ENCODE measurements around the gene ERGIC2. TPM values are rescaled to one million over a fixed set of nuclear protein-coding genes. Genes with fewer than 3 reads are reported as not detected.
"Not testable (repeated sequence)": the region's sequence is repeated elsewhere in the genome, so short reads cannot be mapped to it uniquely, and the experiment has no call there.

ERGIC2 gene
- total RNA-seq, 1 donor = 50.3 TPM

GRCh38 chr12:29402437-29402836 is 21.5 kb upstream of the ERGIC2 start:
- Histone ChIP-seq H2AFZ (ENCODE audit: low read length) (no peak overlapping the region), H3K9me3 (ENCODE audit: low read depth, low read length) (no peaks in the 10 kb centered on the region), H3K4me1 (ENCODE audit: insufficient read depth, low read length) (no peaks in the 10 kb centered on the region), H3K4me2 (ENCODE audit: insufficient read depth, low read length) (no peak overlapping the region), H3K79me2 (ENCODE audit: insufficient read depth, low read length) (no peaks in the 10 kb centered on the region), H3K36me3 (ENCODE audit: insufficient read depth, low read length) (no peaks in the 10 kb centered on the region), H3K27me3 (ENCODE audit: insufficient read depth, low read length) (peaks cover 6% of the 10 kb centered on the region), H4K20me1 (ENCODE audit: insufficient read depth, low read length) (no peaks in the 10 kb centered on the region), H3K4me3 (ENCODE audit: insufficient read depth, low read length) (no peak overlapping the region), H3K27ac (ENCODE audit: low read depth, low read length) (no peak overlapping the region)
- TF ChIP-seq CTCF (IDR thresholded peaks at IDR 0.05; ENCODE audit: extremely low read depth, low read depth, low read length) = no peak
- DNase-seq (ENCODE audit: insufficient read length, low spot score, missing footprints) = no peak

- Histone ChIP-seq H2AFZ (ENCODE audit: low read length) (no peak overlapping the region), H3K79me2 (ENCODE audit: insufficient read depth, low read length) (no peaks in the 10 kb centered on the region), H3K27me3 (ENCODE audit: insufficient read depth, low read length) (peaks cover 6% of the 10 kb centered on the region), H4K20me1 (ENCODE audit: insufficient read depth, low read length) (no peaks in the 10 kb centered on the region), H3K27ac (ENCODE audit: low read depth, low read length) (no peak overlapping the region), H3K36me3 (ENCODE audit: insufficient read depth, low read length) (no peaks in the 10 kb centered on the region), H3K4me3 (ENCODE audit: insufficient read depth, low read length) (no peak overlapping the region), H3K9me3 (ENCODE audit: low read depth, low read length) (no peaks in the 10 kb centered on the region), H3K4me2 (ENCODE audit: insufficient read depth, low read length) (no peak overlapping the region), H3K4me1 (ENCODE audit: insufficient read depth, low read length) (no peaks in the 10 kb centered on the region)
- DNase-seq (ENCODE audit: insufficient read length, low spot score, missing footprints) = no peak
- no peak for TF ChIP-seq CTCF (IDR thresholded peaks at IDR 0.05; ENCODE audit: extremely low read depth, low read depth, low read length)
These were observed 17.5 kb upstream of the ERGIC2 start for GRCh38 chr12:29398495-29398894.

DNA sequence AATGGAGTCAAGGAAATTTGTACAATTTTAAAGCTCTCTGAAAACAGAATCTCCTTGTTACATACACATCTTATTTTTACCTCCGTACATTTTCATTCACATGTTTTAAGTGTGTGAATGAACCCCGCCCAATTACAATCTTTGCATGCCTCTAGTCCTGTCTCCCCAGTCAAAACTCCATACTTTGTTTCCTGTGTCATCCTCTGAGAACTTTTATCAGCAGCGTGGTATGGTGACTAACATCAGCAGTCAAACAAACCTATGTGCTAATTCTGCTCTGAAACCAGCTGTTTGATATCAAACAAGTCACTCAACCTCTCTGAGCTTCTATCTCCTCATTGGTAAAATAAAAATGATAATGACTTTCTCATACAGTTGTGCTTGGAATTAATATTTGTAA is 15.8 kb upstream of the ERGIC2 start:
- Histone ChIP-seq H3K4me3 (ENCODE audit: insufficient read depth, low read length) (no peak overlapping the region), H2AFZ (ENCODE audit: low read length) (no peak overlapping the region), H3K9me3 (ENCODE audit: low read depth, low read length) (no peaks in the 10 kb centered on the region), H3K4me2 (ENCODE audit: insufficient read depth, low read length) (no peak overlapping the region), H3K27me3 (ENCODE audit: insufficient read depth, low read length) (peaks cover 2% of the 10 kb centered on the region), H4K20me1 (ENCODE audit: insufficient read depth, low read length) (no peaks in the 10 kb centered on the region), H3K27ac (ENCODE audit: low read depth, low read length) (no peak overlapping the region), H3K4me1 (ENCODE audit: insufficient read depth, low read length) (no peaks in the 10 kb centered on the region), H3K36me3 (ENCODE audit: insufficient read depth, low read length) (no peaks in the 10 kb centered on the region), H3K79me2 (ENCODE audit: insufficient read depth, low read length) (no peaks in the 10 kb centered on the region)
- DNase-seq (ENCODE audit: insufficient read length, low spot score, missing footprints) = no peak
- TF ChIP-seq CTCF (IDR thresholded peaks at IDR 0.05; ENCODE audit: extremely low read depth, low read depth, low read length) = no peak

DNA sequence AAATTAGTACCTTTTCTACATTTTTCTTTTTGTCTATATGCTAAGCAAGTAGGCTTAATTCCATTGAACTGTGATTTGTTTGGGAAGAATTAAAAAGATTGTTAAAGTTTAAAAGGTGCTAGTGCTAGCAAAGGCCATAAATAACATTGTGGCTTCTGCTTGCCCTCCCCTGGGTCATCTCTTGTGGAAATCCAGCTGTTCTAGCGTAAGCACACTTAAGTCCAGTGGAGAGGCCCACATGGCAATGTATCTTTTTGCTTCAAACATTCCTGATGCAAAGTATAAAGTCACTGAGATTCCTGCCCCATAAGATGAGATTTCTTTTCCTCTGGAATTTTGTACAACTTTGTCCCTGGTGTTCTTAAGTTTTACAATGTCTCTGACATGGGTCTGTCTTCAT is 14.4 kb upstream of the ERGIC2 start:
- Histone ChIP-seq H2AFZ (ENCODE audit: low read length) (no peak overlapping the region), H3K4me2 (ENCODE audit: insufficient read depth, low read length) (no peak overlapping the region), H3K27ac (ENCODE audit: low read depth, low read length) (no peak overlapping the region), H3K36me3 (ENCODE audit: insufficient read depth, low read length) (no peaks in the 10 kb centered on the region), H3K4me1 (ENCODE audit: insufficient read depth, low read length) (no peaks in the 10 kb centered on the region), H3K4me3 (ENCODE audit: insufficient read depth, low read length) (no peak overlapping the region), H3K9me3 (ENCODE audit: low read depth, low read length) (no peaks in the 10 kb centered on the region), H3K79me2 (ENCODE audit: insufficient read depth, low read length) (no peaks in the 10 kb centered on the region), H4K20me1 (ENCODE audit: insufficient read depth, low read length) (no peaks in the 10 kb centered on the region), H3K27me3 (ENCODE audit: insufficient read depth, low read length) (no peaks in the 10 kb centered on the region)
- TF ChIP-seq CTCF (IDR thresholded peaks at IDR 0.05; ENCODE audit: extremely low read depth, low read depth, low read length) = no peak
- DNase-seq (ENCODE audit: insufficient read length, low spot score, missing footprints) = no peak

GRCh38 chr12:29390419-29390818 is 9.4 kb upstream of the ERGIC2 start:
- not testable (repeated sequence) for H3K4me3 ChIP-seq (ENCODE audit: insufficient read depth, low read length); H3K9me3 ChIP-seq (ENCODE audit: low read depth, low read length); H3K27ac ChIP-seq (ENCODE audit: low read depth, low read length); H4K20me1 ChIP-seq (ENCODE audit: insufficient read depth, low read length); H3K4me2 ChIP-seq (ENCODE audit: insufficient read depth, low read length); H3K36me3 ChIP-seq (ENCODE audit: insufficient read depth, low read length); DNase-seq (ENCODE audit: insufficient read length, low spot score, missing footprints); H3K27me3 ChIP-seq (ENCODE audit: insufficient read depth, low read length); H3K79me2 ChIP-seq (ENCODE audit: insufficient read depth, low read length); H3K4me1 ChIP-seq (ENCODE audit: insufficient read depth, low read length); H2AFZ ChIP-seq (ENCODE audit: low read length)
